Spleen (tissue), 11 donors: ENCODE results near the gene SEC14L1. TPM values are rescaled to one million over a fixed set of nuclear protein-coding genes. Genes with fewer than 3 reads are reported as not detected.
A peak's percentile ranks its signal among the peaks of the same experiment; 100 is the strongest.

ENCODE experiments used
- DNase-seq: peaks from one replicate; pipeline ENCODE4 v3.0.0-alpha.2; 2020
- H3K27ac ChIP-seq, 8 donors: fragments of 200-600 bp; sonication (generic) in 7 of 8; 1 replicate in 4 of 8; 2 replicates in 4 of 8; pipeline versions ENCODE4 v1.5.0 to v1.8.0; 2016 to 2021; ENCODE audit warnings: inconsistent platforms in 4 of 8, mild to moderate bottlenecking in 4 of 8, moderate library complexity in 1 of 8
- H3K27me3 ChIP-seq, 7 donors: fragments of 200-600 bp; sonication (generic) in 6 of 7; replicated peaks in 1 of 7; 1 replicate in 4 of 7; 2 replicates in 3 of 7; pipeline versions ENCODE4 v1.5.0 to v1.8.0; 2016 to 2021; ENCODE audit warnings: inconsistent platforms in 3 of 7, mild to moderate bottlenecking in 1 of 7
- H3K36me3 ChIP-seq, 6 donors: fragments of 200-600 bp; sonication (generic) in 5 of 6; 1 replicate in 4 of 6; 2 replicates in 2 of 6; pipeline versions ENCODE4 v1.5.0 to v1.8.0; 2016 to 2021; ENCODE audit warnings: inconsistent platforms in 2 of 6
- H3K4me1 ChIP-seq, 6 donors: fragments of 200-600 bp; sonication (generic) in 5 of 6; 1 replicate in 3 of 6; 2 replicates in 3 of 6; pipeline versions ENCODE4 v1.5.0 to v1.8.0; 2016 to 2021; ENCODE audit warnings: inconsistent platforms in 3 of 6
- H3K4me3 ChIP-seq, 8 donors: fragments of 200-600 bp; sonication (generic) in 7 of 8; 1 replicate in 4 of 8; 2 replicates in 4 of 8; pipeline versions ENCODE4 v1.5.0 to v1.8.0; 2016 to 2021; ENCODE audit warnings: inconsistent platforms in 4 of 8, mild to moderate bottlenecking in 4 of 8, moderate library complexity in 2 of 8
- H3K9me3 ChIP-seq, 8 donors: fragments of 200-600 bp; sonication (generic) in 7 of 8; 1 replicate in 4 of 8; 2 replicates in 4 of 8; pipeline versions ENCODE4 v1.5.0 to v1.8.0; 2016 to 2021; ENCODE audit warnings: inconsistent platforms in 4 of 8
- POLR2A ChIP-seq, 3 donors: fragments of 450-650 bp; IDR thresholded peaks; one replicate each; pipeline ENCODE4 v1.5.1; 2017; ENCODE audit warnings: antibody characterized with exemption in 3 of 3, mild to moderate bottlenecking in 1 of 3
- POLR2AphosphoS5 ChIP-seq, 3 donors: sonication (generic); formaldehyde crosslinking; IDR thresholded peaks; one replicate each; pipeline ENCODE4 v1.5.1; 2017; ENCODE audit warnings: antibody characterized with exemption in 3 of 3
- WGBS, 5 donors: extraction: QIAGEN DNeasy Blood & Tissue Kit in 3 of 5; methylation state at CpG; one replicate each; pipeline versions ENCODE4 v1.1.5 to v1.1.7; 2013 to 2018; 5-methylcytosine and 5-hydroxymethylcytosine counted together
- intact Hi-C: fragments of 100-400 bp; cut with DNase I; formaldehyde crosslinking; loops from one replicate; pipeline ENCODE4 v1.15.0; 2023; ENCODE audit warnings: low total_unique reads
- polyA plus RNA-seq, 3 donors: library from polyadenylated mRNA; stranded (reverse); fragments of 200-250 nt; gene quantifications; one replicate each; pipeline ENCODE4 v1.2.1, GENCODE V29; 2013
- total RNA-seq, 7 donors: library from RNA; depleted of rRNA in 3 of 7; stranded (reverse); fragments of >200 nt in 3 of 7; fragmentation: NEBNext Ultra II Directional in 4 of 7; extraction: Animal tissue kit (Norgen Biotek cat#: 25700) in 4 of 7; gene quantifications; one replicate each; pipeline versions ENCODE4 v1.1.0 to v1.2.1, GENCODE V29; 2016 to 2021
- TF ChIP-seq, protein P1 (sequence below), 11 experiments: fragments of 200-600 bp in 7 of 11; fragments of 450-650 bp in 4 of 11; sonication (generic) in 4 of 11; IDR thresholded peaks in 8 of 11; conservative IDR thresholded peaks in 3 of 11; 1 replicate in 7 of 11; 2 replicates in 4 of 11; pipeline versions ENCODE4 v1.4.0 to v1.8.0; 2016 to 2021; ENCODE audit warnings: antibody characterized with exemption in 11 of 11, inconsistent platforms in 4 of 11, mild to moderate bottlenecking in 1 of 11
- donor health status: healthy with polysubstance abuse.
- donor health status: DM: no; HTN: no; CAD: no; lungs with moderate emphysema.
- donor health status: DM: no; HTN: no; CAD: no.
- donor health status: Bipolar disorder and iron deficiency.
- donor health status: healthy.
- donor health status: DM: no; HTN: no; CAD: no.
- donor health status: DM: yes; HTN: yes; CAD: no.

The SEC14L1 gene
- total and polyA plus RNA-seq, 10 donors, result 14.5 to 202 (median 169) TPM

GRCh38 chr17:77127735-77128361 is 12.9 kb upstream of the SEC14L1 start:
- peak overlapping the region in 5 of 8 donors; percentile 6 to 54 (median 22) for H3K4me3 ChIP-seq
- peak overlapping the region; percentile 37 to 90 (median 77) for H3K27ac ChIP-seq
- H3K36me3 ChIP-seq, result no peaks in the 10 kb centered on the region
- WGBS, 5 donors, result 24 to 40% (median 36%) methylated on average over 18 of the region's 18 CpGs
- TF ChIP-seq POLR2AphosphoS5 (IDR thresholded peaks at IDR 0.05), result peak; percentile 66 to 91 (median 76)
- TF ChIP-seq, protein P1, sequence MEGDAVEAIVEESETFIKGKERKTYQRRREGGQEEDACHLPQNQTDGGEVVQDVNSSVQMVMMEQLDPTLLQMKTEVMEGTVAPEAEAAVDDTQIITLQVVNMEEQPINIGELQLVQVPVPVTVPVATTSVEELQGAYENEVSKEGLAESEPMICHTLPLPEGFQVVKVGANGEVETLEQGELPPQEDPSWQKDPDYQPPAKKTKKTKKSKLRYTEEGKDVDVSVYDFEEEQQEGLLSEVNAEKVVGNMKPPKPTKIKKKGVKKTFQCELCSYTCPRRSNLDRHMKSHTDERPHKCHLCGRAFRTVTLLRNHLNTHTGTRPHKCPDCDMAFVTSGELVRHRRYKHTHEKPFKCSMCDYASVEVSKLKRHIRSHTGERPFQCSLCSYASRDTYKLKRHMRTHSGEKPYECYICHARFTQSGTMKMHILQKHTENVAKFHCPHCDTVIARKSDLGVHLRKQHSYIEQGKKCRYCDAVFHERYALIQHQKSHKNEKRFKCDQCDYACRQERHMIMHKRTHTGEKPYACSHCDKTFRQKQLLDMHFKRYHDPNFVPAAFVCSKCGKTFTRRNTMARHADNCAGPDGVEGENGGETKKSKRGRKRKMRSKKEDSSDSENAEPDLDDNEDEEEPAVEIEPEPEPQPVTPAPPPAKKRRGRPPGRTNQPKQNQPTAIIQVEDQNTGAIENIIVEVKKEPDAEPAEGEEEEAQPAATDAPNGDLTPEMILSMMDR (IDR thresholded peaks at IDR 0.05 in 8 of 11, conservative IDR thresholded peaks at IDR 0.05 in 3 of 11), result no peak
- TF ChIP-seq POLR2A (IDR thresholded peaks at IDR 0.05), result no peak
- H3K4me1 ChIP-seq, result peaks cover 3 to 82% (median 36%) of the 10 kb centered on the region in 6 donors
- no peaks in the 10 kb centered on the region for H3K27me3 ChIP-seq
- intact Hi-C loops, result no loop called here
- DNase-seq, result peak; percentile 88
- H3K9me3 ChIP-seq, result no peaks in the 10 kb centered on the region

DNA sequence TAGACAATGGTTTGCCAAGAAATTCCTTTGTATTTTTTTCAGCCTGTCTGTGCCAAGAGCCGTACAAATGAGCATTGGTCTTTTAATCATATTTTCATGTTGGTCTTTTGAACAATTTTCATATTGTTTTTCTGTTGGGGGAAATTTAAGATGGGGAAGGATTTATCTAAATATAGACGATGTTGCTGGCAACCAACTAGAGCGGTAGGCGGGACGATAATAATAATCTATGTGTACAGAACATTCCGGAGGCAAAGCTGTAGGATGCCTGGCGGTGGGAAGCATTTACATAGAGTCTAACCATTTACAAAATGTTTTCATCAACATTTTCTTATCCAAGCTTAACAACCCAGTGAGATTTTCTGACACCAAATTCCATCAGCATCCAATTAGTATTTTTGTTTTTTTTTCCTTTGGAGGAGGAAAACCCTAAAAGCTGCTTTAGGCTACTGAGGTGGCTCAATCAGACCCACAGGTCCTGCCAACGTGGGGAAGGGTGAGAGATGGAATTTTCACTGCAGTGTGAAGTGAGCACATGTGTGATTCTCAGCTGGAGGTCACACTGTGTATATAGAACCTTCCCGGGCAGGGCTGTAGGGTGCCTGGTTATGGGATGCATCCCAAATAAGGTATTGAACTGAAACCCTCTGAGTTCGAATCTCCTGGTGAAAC is 11.7 kb upstream of the SEC14L1 start:
- Histone ChIP-seq H3K27me3 (no peaks in the 10 kb centered on the region), H3K4me1 (peaks cover 3 to 86% (median 36%) of the 10 kb centered on the region in 6 donors), H3K4me3 (peak overlapping the region in 1 of 8 donors; percentile 54), H3K27ac (peak overlapping the region in 7 of 8 donors; percentile 41 to 90 (median 79)), H3K9me3 (no peaks in the 10 kb centered on the region), H3K36me3 (no peaks in the 10 kb centered on the region)
- WGBS, 5 donors, result 75 to 82% (median 78%) methylated on average over 10 of the region's 10 CpGs
- no peak for DNase-seq
- intact Hi-C loops, result no loop called here
- no peak for TF ChIP-seq POLR2AphosphoS5 (IDR thresholded peaks at IDR 0.05)
- TF ChIP-seq, protein P1 (IDR thresholded peaks at IDR 0.05 in 8 of 11, conservative IDR thresholded peaks at IDR 0.05 in 3 of 11), result no peak
- TF ChIP-seq POLR2A (IDR thresholded peaks at IDR 0.05), result no peak

- Histone ChIP-seq H3K27ac (peak overlapping the region in 6 of 8 donors; percentile 2 to 90 (median 64)), H3K4me3 (no peak overlapping the region), H3K36me3 (no peaks in the 10 kb centered on the region), H3K4me1 (peaks cover 0 to 79% (median 33%) of the 10 kb centered on the region in 6 donors), H3K27me3 (no peaks in the 10 kb centered on the region), H3K9me3 (no peaks in the 10 kb centered on the region)
- WGBS, 5 donors, result 74 to 80% (median 78%) methylated on average over 13 of the region's 13 CpGs
- no peak for DNase-seq
- intact Hi-C loops, result no loop called here
- no peak for TF ChIP-seq POLR2A (IDR thresholded peaks at IDR 0.05)
- TF ChIP-seq, protein P1 (IDR thresholded peaks at IDR 0.05 in 8 of 11, conservative IDR thresholded peaks at IDR 0.05 in 3 of 11), result no peak
- no peak for TF ChIP-seq POLR2AphosphoS5 (IDR thresholded peaks at IDR 0.05)
Measured at GRCh38 chr17:77129568-77130301, 11.0 kb upstream of the SEC14L1 start.
